22Rv1 (cell line): ENCODE results near the gene SLC13A5.
A peak's percentile ranks its signal among the peaks of the same experiment; 100 is the strongest.
"Not testable (repeated sequence)": the region's sequence is repeated elsewhere in the genome, so short reads cannot be mapped to it uniquely, and the experiment has no call there.

Experiments
- H3K27ac ChIP-seq: fragments of 450-650 bp; 2 replicates; pipeline ENCODE4 v1.5.1; 2017
- ZFX ChIP-seq: fragments of 450-650 bp; IDR thresholded peaks from 2 replicates; pipeline ENCODE4 v1.6.1; 2017; ENCODE audit warnings: antibody characterized with exemption, borderline replicate concordance
- TF ChIP-seq, protein P1 (sequence below): fragments of 450-650 bp; IDR thresholded peaks from 2 replicates; pipeline ENCODE4 v1.5.1; 2017; ENCODE audit warnings: mild to moderate bottlenecking

Gene SLC13A5

DNA sequence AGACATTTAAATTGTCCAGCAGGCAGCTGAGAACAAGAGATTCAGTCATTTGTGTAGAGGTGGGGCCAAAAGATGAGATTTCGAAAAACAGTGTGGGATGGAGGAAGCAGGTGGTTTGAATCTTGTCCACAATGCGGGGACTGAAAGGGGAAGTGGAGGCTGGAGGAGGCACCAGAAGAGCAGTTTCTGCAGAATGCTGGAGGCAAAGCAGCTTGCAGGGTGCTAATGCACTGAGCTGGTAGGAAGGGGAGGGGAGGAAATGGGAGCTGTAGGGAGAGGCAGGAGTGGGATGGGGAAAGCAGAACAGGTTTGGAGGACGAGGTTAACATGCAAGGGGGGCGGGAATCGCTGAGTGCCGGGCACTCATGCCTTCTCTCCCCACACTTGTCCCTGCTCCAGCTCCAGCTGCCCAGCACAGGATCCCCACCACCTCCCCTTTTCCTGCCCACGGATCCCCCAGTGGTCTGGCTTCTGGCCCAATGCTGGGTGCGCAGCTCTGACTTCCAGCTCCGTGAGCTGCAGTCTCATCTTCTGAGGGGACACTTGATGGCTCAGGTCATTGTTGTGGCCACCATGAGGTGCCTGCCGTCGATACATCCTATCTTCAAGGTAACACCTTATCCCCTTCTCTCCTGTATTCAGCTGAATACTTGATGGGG is 52.2 kb downstream of the SLC13A5 start:
- TF ChIP-seq, protein P1, sequence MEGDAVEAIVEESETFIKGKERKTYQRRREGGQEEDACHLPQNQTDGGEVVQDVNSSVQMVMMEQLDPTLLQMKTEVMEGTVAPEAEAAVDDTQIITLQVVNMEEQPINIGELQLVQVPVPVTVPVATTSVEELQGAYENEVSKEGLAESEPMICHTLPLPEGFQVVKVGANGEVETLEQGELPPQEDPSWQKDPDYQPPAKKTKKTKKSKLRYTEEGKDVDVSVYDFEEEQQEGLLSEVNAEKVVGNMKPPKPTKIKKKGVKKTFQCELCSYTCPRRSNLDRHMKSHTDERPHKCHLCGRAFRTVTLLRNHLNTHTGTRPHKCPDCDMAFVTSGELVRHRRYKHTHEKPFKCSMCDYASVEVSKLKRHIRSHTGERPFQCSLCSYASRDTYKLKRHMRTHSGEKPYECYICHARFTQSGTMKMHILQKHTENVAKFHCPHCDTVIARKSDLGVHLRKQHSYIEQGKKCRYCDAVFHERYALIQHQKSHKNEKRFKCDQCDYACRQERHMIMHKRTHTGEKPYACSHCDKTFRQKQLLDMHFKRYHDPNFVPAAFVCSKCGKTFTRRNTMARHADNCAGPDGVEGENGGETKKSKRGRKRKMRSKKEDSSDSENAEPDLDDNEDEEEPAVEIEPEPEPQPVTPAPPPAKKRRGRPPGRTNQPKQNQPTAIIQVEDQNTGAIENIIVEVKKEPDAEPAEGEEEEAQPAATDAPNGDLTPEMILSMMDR, result no peak
- no peak for TF ChIP-seq ZFX
- H3K27ac ChIP-seq, result no peak overlapping the region

DNA sequence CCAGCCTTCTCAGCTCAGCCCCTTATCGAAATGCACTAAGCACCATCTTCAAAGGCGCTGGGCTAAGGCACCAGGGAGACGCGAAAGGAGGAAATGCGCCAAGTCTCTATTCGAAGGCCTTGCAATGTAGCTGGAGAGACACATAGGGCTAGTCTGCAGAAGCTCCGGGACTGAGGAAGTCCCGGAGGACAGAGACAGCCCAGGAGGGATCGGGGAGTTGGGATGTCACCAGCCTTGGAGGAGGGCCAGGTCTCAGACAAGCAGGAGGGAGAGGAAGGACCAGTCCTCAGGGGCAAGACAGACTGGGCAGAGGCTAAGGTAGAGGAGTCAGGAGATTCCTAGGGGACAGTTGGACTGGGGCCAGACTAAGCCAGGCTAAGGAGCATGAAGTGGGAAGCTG is 53.1 kb downstream of the SLC13A5 start:
- no peak overlapping the region for H3K27ac ChIP-seq
- TF ChIP-seq, protein P1, result no peak
- TF ChIP-seq ZFX, result no peak

DNA sequence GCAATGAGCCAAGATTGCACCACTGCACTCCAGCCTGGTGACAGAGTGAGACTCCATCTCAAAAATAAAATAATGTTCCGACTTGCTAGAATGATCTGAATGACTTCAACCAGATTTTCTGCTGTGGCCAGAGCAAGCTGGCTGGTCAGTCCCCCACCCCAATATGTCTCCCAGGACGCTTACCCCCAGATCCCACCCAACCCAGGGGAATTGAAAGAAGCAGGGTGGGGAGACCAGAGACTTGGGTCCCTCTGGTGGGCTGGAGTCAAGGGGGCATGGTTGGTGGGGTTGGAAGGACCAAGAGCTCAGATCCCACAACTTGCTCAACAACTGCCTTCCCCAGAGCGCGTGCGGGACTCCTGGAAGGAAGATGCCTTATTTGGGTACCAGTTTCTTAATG is 54.8 kb downstream of the SLC13A5 start:
- H3K27ac ChIP-seq, result not testable (repeated sequence)

DNA sequence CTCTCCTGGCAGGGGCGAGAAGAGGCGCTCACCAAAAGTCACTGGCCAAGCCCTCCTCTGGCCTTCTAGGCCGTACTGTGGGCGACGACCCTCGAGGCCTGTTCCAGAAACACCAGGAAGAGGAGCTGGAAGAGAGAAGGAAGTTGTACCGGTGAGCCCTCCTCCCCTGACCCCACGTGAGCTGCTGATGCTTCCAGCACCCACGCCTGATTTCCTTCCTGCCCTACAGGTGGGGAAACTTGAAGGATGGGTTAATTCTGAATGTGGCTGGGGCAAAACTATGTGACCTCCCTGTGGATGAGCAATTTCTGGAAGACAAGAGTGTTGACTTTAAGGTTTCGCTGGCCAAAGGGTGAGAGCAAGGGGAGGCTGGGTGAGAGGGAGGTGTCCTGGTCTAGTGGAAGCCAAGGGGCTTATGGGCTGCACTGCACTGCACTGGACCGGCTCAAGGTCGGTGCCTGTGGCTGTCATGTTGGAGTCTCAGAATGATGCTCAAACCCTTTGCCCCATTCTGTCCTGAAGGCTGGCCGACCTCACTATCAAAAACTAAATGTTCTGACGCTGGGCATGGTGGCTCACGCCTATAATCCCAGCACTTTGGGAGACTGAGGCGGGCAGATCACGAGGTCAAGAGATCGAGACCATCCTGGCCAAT is 55.4 kb downstream of the SLC13A5 start:
- no peak for TF ChIP-seq ZFX
- TF ChIP-seq, protein P1, result no peak
- no peak overlapping the region for H3K27ac ChIP-seq

DNA sequence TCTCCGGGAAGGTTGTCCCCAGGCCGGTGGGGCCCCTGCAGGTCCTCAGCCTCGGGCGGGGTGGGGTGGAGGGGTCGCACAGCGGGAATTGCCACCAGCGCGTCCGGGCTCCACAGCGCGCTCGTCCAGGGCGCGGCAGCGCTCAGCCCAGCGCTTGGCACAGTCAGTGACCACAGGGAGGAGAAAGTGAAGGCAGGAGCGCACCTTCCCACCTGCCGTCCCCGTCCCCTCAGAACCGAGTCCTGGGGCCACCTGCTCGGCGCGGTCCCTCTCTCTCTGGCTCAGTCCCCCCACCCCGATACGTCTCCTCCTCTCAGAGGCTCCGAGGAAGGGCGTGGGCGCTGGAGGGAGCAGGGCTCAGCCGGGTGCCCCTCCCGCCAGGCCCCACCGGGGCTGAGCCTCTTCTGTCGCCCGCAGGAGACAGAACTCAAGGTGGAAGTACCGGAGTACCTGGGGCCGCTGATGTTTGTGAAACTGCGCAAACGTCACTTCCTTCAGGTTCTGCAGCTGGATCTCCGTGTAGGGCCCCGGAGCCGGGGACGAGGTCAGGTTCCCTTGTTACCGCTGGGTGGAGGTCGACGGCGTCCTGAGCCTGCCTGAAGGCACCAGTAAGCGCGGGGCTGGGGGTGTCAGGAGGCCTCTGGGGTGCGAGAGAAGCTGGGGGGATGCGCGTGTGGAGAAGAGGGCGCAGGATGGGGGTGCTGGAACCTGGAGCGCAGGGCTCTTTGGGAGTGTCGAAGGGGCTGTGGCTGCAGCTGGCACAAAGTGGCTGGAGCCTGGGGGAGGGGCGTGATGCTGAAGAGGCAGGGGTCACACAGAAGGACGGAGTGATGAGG is 56.2 kb downstream of the SLC13A5 start:
- H3K27ac ChIP-seq, result peak overlapping the region; percentile 34; the same call in 1 of the 2 replicates

DNA sequence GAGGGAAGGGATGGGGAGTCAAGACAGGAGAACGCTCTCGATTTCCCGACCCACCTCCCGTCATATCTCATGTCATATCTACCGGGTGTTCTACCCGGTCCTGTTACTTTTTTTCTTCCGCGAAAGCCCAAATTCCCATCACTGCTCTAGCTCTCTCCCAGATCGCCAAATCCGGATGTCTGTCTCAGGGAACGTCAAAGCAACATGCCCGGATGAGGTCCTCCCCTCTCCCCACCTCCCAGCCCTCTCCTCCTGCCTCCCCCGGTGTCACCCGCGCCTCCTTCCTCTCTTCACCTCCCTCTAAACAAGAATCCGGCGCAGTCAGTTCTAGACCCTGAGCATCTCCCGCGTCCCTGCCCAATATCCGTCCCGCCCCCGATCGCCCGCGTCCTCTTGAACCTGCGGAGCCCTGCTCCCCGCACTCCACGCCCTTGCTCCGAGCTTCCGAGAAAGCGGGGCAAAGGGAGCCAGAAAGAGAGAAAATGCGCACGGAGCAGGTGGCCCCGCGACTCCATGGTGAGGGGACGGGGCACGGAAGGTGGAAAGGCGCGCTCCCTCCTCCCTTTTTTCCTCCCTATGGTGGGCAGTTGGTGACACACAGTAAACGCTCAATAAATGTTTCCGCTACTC is 57.3 kb downstream of the SLC13A5 start:
- peak overlapping the region; percentile 74 for H3K27ac ChIP-seq

DNA sequence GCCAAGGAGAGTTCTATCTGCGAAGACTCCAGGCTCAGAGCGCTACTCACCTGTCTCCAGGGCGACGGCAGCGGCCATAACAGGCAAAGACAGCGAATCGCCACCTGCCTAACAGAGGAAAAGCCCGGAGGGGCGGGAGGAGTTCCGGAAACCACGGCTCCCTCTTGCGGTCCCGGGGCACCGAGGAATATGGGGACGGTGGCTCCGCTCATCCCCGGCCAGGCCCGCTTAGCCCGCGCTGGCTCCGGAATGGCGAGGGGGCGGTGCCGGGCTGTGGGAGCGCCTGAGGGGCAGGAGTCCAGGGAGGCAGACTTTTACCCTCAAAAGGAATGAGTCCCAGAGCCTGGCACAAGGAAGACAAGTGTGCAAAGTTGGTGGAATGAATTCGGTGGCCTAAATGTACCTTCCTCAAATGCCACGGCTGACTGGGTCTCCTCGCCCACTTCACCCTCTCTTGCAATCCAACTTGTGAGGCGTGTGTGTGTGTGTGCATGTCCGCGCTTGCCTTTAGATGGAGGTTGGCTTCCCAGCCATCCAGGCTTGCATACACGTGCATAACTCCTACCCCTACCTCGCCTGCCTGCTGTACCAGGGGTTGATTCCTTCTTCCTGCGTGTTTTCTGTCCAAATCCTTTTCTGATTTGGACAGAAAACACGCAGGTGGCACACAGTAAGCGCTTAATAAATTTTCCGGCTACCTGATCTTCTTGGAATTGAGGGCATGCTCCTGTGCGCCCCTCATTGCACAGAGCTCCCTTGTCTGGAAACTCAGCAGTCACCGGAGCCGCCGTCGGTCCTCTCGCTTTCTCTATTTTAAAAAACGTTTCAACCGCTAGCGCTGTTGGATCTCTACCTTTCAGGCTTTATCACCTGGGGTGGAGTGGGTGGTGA is 58.1 kb downstream of the SLC13A5 start:
- H3K27ac ChIP-seq, result peak overlapping the region; percentile 74
- no peak for TF ChIP-seq ZFX
- TF ChIP-seq, protein P1, result peak; percentile 39

DNA sequence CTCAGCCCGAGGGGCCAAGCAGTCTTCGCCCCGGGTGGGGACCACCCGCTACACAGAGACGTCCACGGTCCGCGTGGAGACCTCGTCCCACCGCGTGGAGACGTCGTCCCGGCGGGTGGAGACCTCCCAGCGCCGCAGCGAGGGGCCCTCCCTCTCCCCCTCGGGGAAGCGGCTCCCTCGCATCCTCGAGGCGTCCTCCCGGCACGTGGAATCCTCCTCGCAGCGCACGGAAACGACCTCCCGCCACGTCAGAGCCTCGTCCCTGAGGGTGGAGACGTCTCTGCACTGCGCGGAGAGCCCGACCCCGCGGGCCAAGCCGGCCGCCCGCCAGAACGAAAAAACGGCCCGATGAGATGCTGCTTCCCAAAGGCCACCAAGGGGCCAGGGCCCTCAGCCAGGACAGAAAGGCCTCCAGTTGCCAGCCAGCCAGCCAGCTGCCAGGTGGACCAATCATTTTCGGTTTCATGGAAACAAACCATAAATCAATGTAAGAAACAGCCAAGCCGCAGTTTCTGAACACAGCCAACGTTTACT is 61.2 kb downstream of the SLC13A5 start:
- TF ChIP-seq, protein P1, result no peak
- H3K27ac ChIP-seq, result peak overlapping the region; percentile 90
